GM19099 (cell line): ENCODE measurements around the gene TOP3B.
A peak's percentile ranks its signal among the peaks of the same experiment; 100 is the strongest.

Experiments
- POLR2A ChIP-seq: IDR thresholded peaks from 3 replicates; pipeline ENCODE4 v1.6.1; 2011; ENCODE audit warnings: low read depth; ENCODE audit not compliant: insufficient read length; ENCODE audit errors: extremely low read depth

TOP3B gene

GRCh38 chr22:21947040-21948014 is 35.3 kb downstream of the TOP3B start:
- TF ChIP-seq POLR2A = no peak

- no peak for TF ChIP-seq POLR2A
These were observed 36.2 kb downstream of the TOP3B start for GRCh38 chr22:21946262-21946925.

GRCh38 chr22:21945453-21946261 is 36.9 kb downstream of the TOP3B start:
- TF ChIP-seq POLR2A = no peak

- no peak for TF ChIP-seq POLR2A
These were observed 37.7 kb downstream of the TOP3B start for GRCh38 chr22:21944871-21945270.

GRCh38 chr22:21943571-21944448 is 38.8 kb downstream of the TOP3B start:
- no peak for TF ChIP-seq POLR2A

GRCh38 chr22:21942407-21943343 is 39.9 kb downstream of the TOP3B start:
- TF ChIP-seq POLR2A = no peak

GRCh38 chr22:21941921-21942320 is 40.7 kb downstream of the TOP3B start:
- TF ChIP-seq POLR2A = no peak

GRCh38 chr22:21940521-21940920 is 42.1 kb downstream of the TOP3B start:
- no peak for TF ChIP-seq POLR2A

- TF ChIP-seq POLR2A = no peak
These were observed 43.1 kb downstream of the TOP3B start for GRCh38 chr22:21939461-21939913.

GRCh38 chr22:21938906-21939305 is 43.7 kb downstream of the TOP3B start:
- TF ChIP-seq POLR2A = no peak

- TF ChIP-seq POLR2A = peak; percentile 69
These were observed 44.3 kb downstream of the TOP3B start for GRCh38 chr22:21938071-21938822.

GRCh38 chr22:21937821-21938070 is 44.8 kb downstream of the TOP3B start:
- no peak for TF ChIP-seq POLR2A
